ENCODE data around the gene ZCCHC3. TPM values are rescaled to one million over a fixed set of nuclear protein-coding genes. Genes with fewer than 3 reads are reported as not detected.
"Not testable (repeated sequence)": the region's sequence is repeated elsewhere in the genome, so short reads cannot be mapped to it uniquely, and the experiment has no call there.

Gene ZCCHC3
- total RNA-seq, 2 experiments from 2014 or later = 17.8 to 18.0 TPM

GRCh38 chr20:328975-329695 is 31.8 kb downstream of the ZCCHC3 start:
- intact Hi-C loops (cut with micrococcal nuclease) = no loop called here
- Mint-ChIP-seq H3K36me3 (ENCODE audit: low read depth) (peaks cover 7% of the 10 kb centered on the region), H3K27ac (peak overlapping the region; percentile 68), H3K27me3 (no peaks in the 10 kb centered on the region), H3K4me1 (ENCODE audit: low read depth) (peaks cover 19% of the 10 kb centered on the region), H3K4me3 (peak overlapping the region; percentile 78), H3K9me3 (no peaks in the 10 kb centered on the region)
- ATAC-seq (no peak), DNase-seq (no peak)
- no peak for TF ChIP-seq CTCF (IDR thresholded peaks at IDR 0.05)
- CTCF ChIA-PET = interaction anchor here (0.8 to 4.3 kb wide), 10 partner anchors 10 to 183 kb away, joined by 3 to 45 read pairs (median 3); partner anchors contain the start of gene DEFB129
- POLR2A ChIA-PET = interaction anchor here (1.0 to 2.7 kb wide), 3 partner anchors 31 to 213 kb away, joined by 3 to 15 read pairs (median 6); partner anchors contain the start of gene ZCCHC3

GRCh38 chr20:329851-330232 is 32.5 kb downstream of the ZCCHC3 start:
- ChIA-PET POLR2A (interaction anchor here (1.0 to 2.7 kb wide), 3 partner anchors 32 to 213 kb away, joined by 3 to 15 read pairs (median 6); partner anchors contain the start of gene ZCCHC3), CTCF (interaction anchor here (0.7 to 4.3 kb wide), 24 partner anchors 8 to 182 kb away, joined by 3 to 45 read pairs (median 8); partner anchors contain the start of genes DEFB129, DEFB132, NRSN2 and TRIB3)
- no peak for TF ChIP-seq CTCF (IDR thresholded peaks at IDR 0.05)
- no peaks in the 10 kb centered on the region for H3K9me3 Mint-ChIP-seq
- intact Hi-C loops (cut with micrococcal nuclease) = loop anchor here (5.0 kb wide), 2 partner anchors 33 to 123 kb away; partner anchors contain the start of gene ZCCHC3
- H3K4me1 Mint-ChIP-seq (ENCODE audit: low read depth) = peaks cover 17% of the 10 kb centered on the region
- H3K36me3 Mint-ChIP-seq (ENCODE audit: low read depth) = peaks cover 7% of the 10 kb centered on the region
- DNase-seq = no peak
- no peaks in the 10 kb centered on the region for H3K27me3 Mint-ChIP-seq
- H3K27ac Mint-ChIP-seq = no peak overlapping the region
- no peak overlapping the region for H3K4me3 Mint-ChIP-seq
- ATAC-seq = no peak

- H3K9me3 Mint-ChIP-seq = no peaks in the 10 kb centered on the region
- TF ChIP-seq CTCF (IDR thresholded peaks at IDR 0.05) = peak; percentile 90
- DNase-seq (peak; percentile 76), ATAC-seq (peak; percentile 56)
- no peak overlapping the region for H3K27ac Mint-ChIP-seq
- peaks cover 17% of the 10 kb centered on the region for H3K4me1 Mint-ChIP-seq (ENCODE audit: low read depth)
- no peaks in the 10 kb centered on the region for H3K27me3 Mint-ChIP-seq
- no peak overlapping the region for H3K4me3 Mint-ChIP-seq
- H3K36me3 Mint-ChIP-seq (ENCODE audit: low read depth) = peaks cover 7% of the 10 kb centered on the region
- CTCF ChIA-PET = interaction anchor here (0.7 to 4.3 kb wide), 36 partner anchors 9 to 283 kb away, joined by 3 to 45 read pairs (median 6); partner anchors contain the start of genes DEFB129, DEFB132, NRSN2 and TRIB3
- intact Hi-C loops (cut with micrococcal nuclease) = loop anchor here (5.0 kb wide), 2 partner anchors 33 to 123 kb away; partner anchors contain the start of gene ZCCHC3
- POLR2A ChIA-PET = interaction anchor here (0.6 to 2.7 kb wide), 7 partner anchors 33 to 758 kb away, joined by 3 to 15 read pairs (median 4); partner anchors contain the start of genes DEFB129, TRIB3 and ZCCHC3
Observed at GRCh38 chr20:330233-331149, 33.1 kb downstream of the ZCCHC3 start.

- Mint-ChIP-seq H3K27me3 (no peaks in the 10 kb centered on the region), H3K9me3 (no peaks in the 10 kb centered on the region), H3K27ac (no peak overlapping the region), H3K4me1 (ENCODE audit: low read depth) (peaks cover 6% of the 10 kb centered on the region), H3K36me3 (ENCODE audit: low read depth) (no peaks in the 10 kb centered on the region), H3K4me3 (no peak overlapping the region)
- POLR2A ChIA-PET = interaction anchor here (1.3 kb wide), 1 partner anchor 11 kb away, joined by 4 read pairs; no protein-coding TSS in a partner anchor
- intact Hi-C loops (cut with micrococcal nuclease) = loop anchor here (5.0 kb wide), 2 partner anchors 37 to 127 kb away; partner anchors contain the start of gene ZCCHC3
- ATAC-seq (no peak), DNase-seq (no peak)
- TF ChIP-seq CTCF (IDR thresholded peaks at IDR 0.05) = no peak
- CTCF ChIA-PET = interaction anchor here (1.1 kb wide), 1 partner anchor 40 kb away, joined by 3 read pairs; no protein-coding TSS in a partner anchor
Observed at GRCh38 chr20:334578-334977, 37.2 kb downstream of the ZCCHC3 start.

GRCh38 chr20:336040-336439 is 38.7 kb downstream of the ZCCHC3 start:
- H3K27ac Mint-ChIP-seq; intact Hi-C loops (cut with micrococcal nuclease); H3K4me1 Mint-ChIP-seq (ENCODE audit: low read depth); POLR2A ChIA-PET; H3K27me3 Mint-ChIP-seq; DNase-seq; H3K4me3 Mint-ChIP-seq; ATAC-seq; H3K36me3 Mint-ChIP-seq (ENCODE audit: low read depth); CTCF ChIA-PET; H3K9me3 Mint-ChIP-seq: not testable (repeated sequence)

All from activated CD8-positive, alpha-beta T cell treated with anti-CD3 and anti-CD28 coated beads for 36 hours (primary cell).